Prostate gland (tissue), 2 donors: ENCODE measurements around the gene CTNNBL1.

ENCODE experiments used
- POLR2A ChIP-seq: fragments of 450-650 bp; IDR thresholded peaks from one replicate; pipeline ENCODE4 v1.6.1; 2016; ENCODE audit warnings: antibody characterized with exemption, mild to moderate bottlenecking
- POLR2AphosphoS5 ChIP-seq: sonication (generic); formaldehyde crosslinking; IDR thresholded peaks from one replicate; pipeline ENCODE4 v1.6.1; 2017; ENCODE audit warnings: antibody characterized with exemption
- TF ChIP-seq, protein P1 (sequence below), 4 experiments: fragments of 200-600 bp in 2 of 4; fragments of 450-650 bp in 2 of 4; sonication (generic) in 2 of 4; IDR thresholded peaks; 1 replicate in 3 of 4; 2 replicates in 1 of 4; pipeline ENCODE4 v1.5.1; 2016 to 2019; ENCODE audit warnings: antibody characterized with exemption in 4 of 4, mild to moderate bottlenecking in 2 of 4, moderate library complexity in 2 of 4

DNA sequence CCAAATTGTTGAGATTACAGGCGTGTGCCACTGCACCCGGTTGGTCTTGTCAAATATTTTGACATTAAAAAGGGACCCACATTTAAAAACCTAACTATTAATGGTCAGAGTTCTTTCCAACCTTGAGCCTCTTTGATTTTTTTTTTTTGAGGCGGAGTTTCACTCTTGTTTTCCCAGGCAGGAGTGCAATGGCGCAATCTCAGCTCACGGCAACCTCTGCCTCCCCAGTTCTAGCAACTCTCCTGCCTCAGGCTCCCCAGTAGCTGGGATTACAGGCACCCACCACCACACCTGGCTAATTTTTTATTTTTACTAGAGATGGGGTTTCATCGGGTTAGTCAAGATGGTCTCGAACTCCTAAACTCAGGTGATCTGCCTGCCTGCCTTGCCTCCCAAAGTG is 31.3 kb downstream of the CTNNBL1 start:
- TF ChIP-seq, protein P1, sequence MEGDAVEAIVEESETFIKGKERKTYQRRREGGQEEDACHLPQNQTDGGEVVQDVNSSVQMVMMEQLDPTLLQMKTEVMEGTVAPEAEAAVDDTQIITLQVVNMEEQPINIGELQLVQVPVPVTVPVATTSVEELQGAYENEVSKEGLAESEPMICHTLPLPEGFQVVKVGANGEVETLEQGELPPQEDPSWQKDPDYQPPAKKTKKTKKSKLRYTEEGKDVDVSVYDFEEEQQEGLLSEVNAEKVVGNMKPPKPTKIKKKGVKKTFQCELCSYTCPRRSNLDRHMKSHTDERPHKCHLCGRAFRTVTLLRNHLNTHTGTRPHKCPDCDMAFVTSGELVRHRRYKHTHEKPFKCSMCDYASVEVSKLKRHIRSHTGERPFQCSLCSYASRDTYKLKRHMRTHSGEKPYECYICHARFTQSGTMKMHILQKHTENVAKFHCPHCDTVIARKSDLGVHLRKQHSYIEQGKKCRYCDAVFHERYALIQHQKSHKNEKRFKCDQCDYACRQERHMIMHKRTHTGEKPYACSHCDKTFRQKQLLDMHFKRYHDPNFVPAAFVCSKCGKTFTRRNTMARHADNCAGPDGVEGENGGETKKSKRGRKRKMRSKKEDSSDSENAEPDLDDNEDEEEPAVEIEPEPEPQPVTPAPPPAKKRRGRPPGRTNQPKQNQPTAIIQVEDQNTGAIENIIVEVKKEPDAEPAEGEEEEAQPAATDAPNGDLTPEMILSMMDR (IDR thresholded peaks at IDR 0.05), result no peak
- TF ChIP-seq POLR2A (no peak), POLR2AphosphoS5 (no peak)
